C1 segment of cervical spinal cord (tissue), 14 donors: ENCODE data around the gene C1RL.
A peak's percentile ranks its signal among the peaks of the same experiment; 100 is the strongest.
"Not testable (repeated sequence)": the region's sequence is repeated elsewhere in the genome, so short reads cannot be mapped to it uniquely, and the experiment has no call there.

Experiments
- DNase-seq, 14 donors: peaks; one replicate each; lab custom pipeline; 2025; lab: John Stamatoyannopoulos, UW

C1RL gene

GRCh38 chr12:7114851-7115250 lies 5.8 kb upstream of the C1RL start:
- DNase-seq: no peak

DNA sequence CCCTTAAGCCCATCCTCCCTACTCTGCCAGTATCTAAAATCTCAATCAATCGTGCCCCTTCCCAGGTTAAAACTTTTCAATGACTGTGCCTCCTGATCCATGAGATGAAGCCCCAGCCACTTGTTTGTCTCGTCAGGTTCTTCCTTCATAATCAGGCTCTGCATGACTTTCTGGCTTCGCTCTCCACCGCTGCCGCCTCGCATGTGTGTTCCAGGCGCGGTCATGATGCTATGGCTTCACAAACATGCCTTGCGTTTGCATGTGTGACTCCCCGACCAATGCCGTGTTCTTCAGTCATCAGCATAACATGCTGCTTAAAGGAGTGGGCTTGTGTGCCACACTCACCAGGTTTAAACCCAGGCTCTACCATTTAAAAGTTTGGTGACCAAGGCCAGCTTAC lies 5.0 kb upstream of the C1RL start:
- DNase-seq: no peak

DNA sequence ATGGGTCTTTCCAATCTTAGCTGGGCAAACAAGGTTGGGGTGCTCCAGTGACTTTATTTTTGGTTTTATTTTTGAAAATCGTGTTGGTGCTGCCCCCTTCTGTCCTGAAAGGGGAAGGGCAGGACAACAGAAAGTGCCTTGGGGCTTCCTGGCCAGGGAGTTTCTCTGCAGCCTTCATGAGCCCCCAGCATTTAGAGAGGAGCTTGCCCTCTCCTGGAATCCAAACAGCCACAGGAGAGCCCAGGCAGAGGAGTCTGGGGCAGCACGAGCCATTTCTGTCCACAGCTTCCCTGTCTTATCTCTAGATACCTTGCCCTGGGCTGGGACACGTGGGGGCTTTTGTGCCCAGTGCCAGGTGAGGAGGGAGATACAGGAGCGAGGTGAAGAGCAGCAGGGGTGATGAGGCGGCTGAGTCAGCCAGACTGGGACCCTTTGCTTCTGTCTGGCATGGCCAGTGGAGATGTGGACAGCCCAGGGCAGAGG lies 4.4 kb upstream of the C1RL start:
- peak in 3 of 14 donors; percentile 3 to 8 (median 6) for DNase-seq

GRCh38 chr12:7112041-7112440 lies 3.0 kb upstream of the C1RL start:
- DNase-seq: no peak

GRCh38 chr12:7110661-7111060 lies 1.6 kb upstream of the C1RL start:
- no peak for DNase-seq

DNA sequence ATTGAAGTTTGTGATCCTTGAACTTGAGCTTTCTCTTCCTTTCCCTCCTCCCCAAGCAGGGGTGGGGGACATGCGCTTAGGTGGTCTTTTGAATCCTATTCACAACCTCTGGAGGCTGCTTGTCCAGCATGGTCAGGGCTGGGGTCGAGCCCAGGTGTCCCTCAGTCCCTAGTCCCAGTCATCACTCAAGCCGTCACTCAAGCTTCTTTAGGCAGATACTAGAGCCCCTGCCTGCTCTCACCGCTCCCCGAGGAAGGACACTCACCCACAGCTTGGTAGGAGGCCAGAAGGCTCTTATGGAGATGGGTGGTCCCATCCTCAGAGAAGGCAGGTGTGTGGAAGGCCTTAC lies 532 bp upstream of the C1RL start:
- no peak for DNase-seq

GRCh38 chr12:7108003-7108795 lies 815 bp downstream of the C1RL start:
- peak in 5 of 14 donors; percentile 11 to 42 (median 36) for DNase-seq

GRCh38 chr12:7107636-7108002 lies 1.4 kb downstream of the C1RL start:
- DNase-seq: no peak

DNA sequence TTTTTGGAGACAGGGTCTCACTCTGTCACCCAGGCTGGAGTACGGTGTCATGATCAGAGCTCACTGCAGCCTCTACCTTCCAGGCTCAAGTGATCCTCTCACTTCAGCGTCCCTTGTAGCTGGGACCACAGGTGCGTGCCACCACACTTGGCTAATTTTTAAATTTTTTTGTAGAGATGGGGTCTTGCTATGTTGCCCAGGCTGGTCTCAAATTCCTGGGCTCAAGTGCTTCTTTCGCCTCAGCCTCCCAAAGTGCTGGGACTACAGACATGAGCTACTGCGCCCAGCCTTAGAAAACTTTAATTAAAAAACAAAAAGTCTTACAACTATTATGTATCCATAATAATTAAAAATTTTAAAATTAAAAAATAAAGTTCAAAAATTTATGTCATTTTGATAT lies 1.8 kb downstream of the C1RL start:
- not testable (repeated sequence) for DNase-seq

DNA sequence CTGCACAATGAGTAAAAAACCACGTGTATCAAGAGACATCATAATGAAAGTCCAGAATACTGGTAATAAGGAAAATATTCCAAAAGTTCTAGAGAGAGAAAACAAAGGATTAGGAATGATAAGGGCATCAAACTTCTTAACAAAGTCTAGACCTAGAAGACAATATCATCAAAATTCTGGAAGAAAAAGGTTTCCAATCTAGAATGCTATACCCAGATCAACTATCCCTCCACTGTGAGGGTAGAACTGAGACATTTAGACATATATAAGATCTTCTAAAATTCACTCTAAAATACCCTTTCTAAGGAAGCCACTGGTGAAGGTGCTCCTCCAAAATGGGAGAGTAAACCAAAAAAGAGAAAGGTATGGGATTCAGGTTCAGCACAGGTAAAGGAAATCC lies 2.9 kb downstream of the C1RL start:
- no peak for DNase-seq

DNA sequence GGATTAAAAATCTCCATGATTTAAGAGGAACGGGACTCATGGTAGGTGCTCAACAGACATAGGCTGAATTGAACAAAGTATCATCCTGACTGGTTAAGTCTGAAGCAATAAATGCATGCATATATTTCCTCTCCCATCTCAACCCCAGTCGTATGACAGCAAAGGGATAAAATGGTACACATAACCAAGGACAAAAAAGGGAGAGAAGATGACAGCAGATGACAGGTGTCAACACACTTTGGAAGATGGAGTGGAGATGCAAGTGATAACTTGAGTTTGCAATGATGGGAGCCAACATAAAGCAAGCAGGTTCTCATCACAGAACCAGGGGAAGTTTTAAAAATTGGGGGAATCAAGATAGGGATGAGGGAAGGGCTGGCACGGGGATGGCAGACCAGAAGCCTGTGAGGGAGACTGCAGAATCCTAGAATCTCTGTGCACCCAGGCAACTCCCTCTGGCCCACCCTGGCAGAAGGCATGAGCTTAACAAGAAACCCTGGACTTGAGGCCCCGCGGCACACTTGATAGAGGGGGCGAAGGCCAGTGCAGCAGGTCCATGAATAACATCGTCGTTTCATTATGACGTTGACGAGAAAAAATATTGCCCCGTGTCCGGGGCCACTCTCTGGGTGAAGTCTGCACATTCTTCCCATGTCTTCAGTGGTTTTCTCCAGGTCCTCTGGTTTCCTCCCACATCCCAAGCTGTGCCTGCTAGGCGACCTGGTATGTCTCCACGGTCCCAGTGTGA lies 5.0 kb downstream of the C1RL start:
- DNase-seq: no peak

DNA sequence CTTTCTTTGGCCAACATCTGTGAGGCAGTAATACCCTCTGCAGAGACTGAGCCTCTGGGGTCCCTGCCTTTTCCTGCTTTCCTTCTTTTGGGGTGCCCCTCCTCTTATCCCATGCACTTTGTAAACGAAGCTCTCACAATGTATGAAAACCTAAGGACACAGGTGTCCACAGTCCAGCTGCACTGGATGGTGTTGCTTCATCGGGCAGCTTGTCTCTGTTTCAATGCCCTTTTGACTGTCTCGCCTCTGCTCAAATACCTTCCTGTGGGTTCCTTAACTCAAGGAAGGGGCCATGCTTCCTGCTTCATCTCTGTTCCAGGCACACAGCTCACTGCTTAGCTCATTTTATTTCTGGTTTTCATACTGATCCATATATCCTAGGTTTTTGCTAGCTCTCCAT lies 6.4 kb downstream of the C1RL start:
- DNase-seq: no peak

GRCh38 chr12:7101694-7102131 lies 7.3 kb downstream of the C1RL start:
- DNase-seq: no peak

DNA sequence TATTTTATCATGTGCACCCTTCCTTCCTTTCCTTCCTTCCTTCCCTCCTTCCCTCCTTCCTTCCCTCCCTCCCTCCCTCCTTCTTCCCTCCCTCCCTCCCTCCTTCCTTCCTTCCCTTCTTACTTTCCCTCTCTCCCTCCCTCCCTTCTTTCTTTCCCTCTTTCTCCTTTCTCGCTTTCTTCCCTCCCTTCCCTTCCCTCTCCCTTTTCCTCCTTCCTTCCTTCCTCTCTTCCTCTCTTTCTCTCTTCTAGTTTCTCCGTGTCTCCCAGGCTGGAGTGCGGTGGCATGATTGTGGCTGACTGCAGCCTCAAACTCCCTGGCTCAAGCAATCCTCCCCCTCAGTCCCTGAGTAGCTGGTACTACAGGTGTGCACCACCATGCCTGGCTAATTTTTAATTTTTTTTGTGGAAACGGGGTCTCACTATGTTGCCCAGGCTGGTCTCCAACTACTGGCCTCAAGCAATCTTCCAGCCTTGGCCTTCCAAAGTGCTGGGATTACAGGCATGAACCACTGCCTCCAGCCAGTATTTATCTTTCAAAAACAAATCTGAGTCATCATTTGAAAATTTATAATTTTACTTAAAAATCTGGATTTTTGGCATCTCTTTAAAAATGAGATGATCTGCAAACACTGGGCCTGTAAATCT lies 7.8 kb downstream of the C1RL start:
- DNase-seq: no peak

DNA sequence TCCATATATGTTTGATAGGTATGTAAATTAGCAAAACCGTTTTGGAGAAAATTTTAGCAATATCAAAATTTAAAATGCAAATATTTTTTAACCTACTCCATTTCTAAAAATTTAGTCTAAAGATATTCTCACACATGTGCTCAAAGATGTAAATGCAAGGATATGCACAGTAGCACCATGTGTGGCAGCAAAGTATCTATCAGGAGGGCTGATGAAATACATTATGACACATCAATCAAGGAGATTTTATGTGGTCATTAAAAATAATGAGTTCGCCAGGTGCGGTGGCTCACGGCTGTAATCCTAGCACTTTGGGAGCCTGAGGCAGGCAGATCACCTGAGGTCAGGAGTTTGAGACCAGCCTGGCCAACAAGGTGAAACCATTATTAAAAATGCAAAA lies 8.8 kb downstream of the C1RL start:
- no peak for DNase-seq

DNA sequence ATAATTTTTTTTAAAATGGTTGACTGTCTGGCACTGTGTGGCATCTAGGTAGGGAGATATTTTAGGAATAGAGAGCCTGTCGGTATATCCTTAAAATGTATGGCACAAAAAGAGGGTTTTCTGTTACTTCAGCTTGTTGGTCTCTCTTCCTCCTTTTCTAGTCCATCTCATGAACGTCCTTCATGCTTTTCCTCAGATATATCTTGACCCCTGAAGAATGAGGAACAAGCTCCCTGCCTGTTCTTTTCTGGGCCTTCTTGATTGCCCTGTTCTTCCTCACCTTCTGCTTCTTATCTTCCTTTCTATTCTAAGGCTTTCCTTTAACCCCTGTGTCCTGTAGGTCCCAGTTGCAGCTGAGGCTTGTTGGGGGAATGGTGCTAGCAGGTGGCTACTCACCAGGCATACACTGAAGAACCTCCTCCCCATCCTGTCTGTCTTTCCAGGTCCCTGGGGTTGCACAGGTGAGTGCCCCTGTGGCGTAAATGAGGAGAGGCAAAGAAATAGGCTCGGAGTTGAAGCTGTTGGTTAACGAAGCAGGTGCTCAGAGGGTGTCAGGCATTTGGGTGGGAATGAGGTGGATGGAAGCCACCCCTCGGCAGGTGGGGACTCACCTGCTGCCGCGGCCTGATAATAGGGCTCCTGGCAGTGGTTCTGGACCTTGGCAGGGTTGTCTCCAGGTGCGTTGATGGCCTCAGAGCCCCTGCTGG lies 9.6 kb downstream of the C1RL start:
- no peak for DNase-seq

DNA sequence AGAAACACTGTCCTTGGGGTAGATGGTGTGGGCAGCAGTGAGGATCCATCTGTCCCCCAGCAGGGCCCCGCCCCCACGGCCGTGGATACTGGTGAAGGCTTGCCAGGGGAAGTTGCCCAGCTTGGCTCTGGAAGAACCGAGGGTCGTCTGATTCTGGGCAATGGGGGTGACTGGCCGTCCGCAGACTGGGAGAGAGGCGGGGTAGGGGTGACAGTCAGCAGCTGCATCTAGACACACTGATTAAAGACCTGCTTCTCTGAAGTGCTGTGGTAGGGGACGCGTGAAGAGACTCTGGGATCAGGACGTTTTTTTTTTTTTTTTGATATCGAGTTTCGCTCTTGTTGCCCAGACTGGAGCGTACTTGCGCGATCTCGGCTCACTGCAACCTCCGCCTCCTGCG lies 12.0 kb downstream of the C1RL start:
- peak in 1 of 14 donors; percentile 13 for DNase-seq

DNA sequence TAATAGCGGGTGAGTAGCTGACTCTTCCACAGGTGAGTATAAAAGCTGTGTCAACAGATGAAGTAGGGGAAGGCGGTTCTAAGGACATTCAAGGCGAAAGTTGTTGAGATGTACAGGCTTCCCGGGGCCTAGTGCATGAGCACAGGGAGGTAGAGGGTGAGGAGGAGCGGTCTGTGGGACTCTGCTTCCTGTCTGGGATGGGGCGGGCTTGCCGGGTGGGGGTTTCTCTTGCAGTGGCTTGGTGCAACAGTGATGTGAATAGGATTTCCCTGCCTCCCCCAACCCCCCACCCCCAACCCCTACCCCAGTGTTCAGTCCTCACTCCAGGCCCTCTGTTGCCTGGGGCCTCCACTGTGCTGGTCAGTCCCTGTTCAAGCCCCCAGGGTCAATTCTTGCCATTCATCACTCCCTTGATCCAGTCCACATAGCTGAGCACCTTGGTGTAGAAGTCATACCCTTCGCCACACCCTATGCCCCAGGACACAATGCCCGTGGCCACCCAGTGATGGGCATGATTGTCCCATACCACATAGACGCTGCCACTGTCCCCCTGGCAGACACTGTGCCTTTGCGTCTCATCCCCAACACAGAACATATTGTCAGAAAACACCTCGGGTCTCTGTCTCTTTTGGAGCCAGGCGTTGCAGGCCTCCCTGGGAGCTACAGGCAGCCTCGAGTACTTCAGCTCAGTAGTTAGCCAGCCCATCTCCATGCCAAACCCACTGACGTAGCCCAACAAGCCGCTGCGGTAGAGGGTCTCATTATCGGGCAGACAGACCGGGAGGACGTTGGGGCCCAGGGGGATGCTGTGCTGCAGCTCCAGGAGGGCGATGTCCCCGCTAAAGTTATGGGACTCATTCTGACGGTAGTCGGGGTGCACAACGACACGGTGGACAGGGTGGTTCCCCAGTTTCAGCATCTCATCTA lies 12.7 kb downstream of the C1RL start:
- no peak for DNase-seq

GRCh38 chr12:7093892-7094291 lies 15.1 kb downstream of the C1RL start:
- no peak for DNase-seq

GRCh38 chr12:7093486-7093885 lies 15.5 kb downstream of the C1RL start:
- DNase-seq: no peak

DNA sequence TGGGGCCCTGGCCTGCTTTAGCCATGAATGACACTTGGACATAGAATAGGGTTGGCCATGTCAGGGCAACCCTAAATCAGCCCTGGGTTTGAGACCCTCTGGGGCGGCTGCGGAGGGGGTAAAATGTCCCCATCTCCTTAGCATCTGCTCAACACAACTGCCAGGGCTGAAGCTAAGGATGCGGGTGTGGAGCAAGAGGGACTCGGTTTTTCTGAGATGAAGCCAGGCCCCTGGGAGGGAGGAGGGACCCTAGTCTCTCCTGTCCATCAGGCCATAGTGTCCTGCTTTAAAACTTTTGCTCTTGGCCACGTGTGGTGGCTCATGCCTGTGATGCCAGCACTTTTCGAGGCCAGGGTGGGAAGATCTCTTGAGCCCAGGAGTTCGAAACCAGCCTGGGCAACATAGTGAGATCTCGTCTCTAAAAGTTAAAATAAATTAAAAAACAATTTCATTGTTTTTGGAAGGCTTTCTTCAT lies 16.0 kb downstream of the C1RL start:
- DNase-seq: no peak
